Activated CD8-positive, alpha-beta memory T cell treated with anti-CD3 and anti-CD28 coated beads, Interleukin-2, amount 50 U/mL, for 4 hours (primary cell): ENCODE results near the gene IL36B.

ENCODE experiments used
- DNase-seq: peaks from one replicate; pipeline ENCODE4 v3.0.0-alpha.2; 2020

IL36B gene

DNA sequence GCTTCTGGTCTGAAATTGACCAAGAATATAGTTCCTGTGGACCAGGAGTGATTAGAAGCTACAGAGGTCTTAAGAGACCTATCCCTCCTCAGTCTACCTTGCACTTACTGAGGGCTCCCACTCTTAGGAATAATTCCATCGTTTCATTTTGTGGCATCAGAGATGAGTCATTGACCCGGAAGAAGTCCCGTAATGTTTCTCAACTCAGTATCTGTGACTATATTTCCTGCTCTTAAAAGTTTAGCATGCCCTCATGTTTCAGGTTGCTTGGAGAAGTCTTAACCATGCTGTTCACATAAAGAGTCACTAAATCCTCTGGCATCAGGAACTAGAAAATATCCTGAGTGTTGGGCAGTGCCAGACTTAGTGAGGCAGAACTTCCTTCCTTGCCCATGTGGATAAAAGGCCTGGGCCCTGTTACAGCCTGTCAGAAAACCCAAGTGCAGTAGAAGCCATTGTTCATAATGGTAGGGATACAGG is 47.6 kb downstream of the IL36B start, which contains the start of gene IL36A:
Gene IL36A, plus strand, starts transcription at position 430 of the 480 bp plus-strand sequence. CDS start 413 bp downstream, outside the sequence.
- DNase-seq, result no peak

DNA sequence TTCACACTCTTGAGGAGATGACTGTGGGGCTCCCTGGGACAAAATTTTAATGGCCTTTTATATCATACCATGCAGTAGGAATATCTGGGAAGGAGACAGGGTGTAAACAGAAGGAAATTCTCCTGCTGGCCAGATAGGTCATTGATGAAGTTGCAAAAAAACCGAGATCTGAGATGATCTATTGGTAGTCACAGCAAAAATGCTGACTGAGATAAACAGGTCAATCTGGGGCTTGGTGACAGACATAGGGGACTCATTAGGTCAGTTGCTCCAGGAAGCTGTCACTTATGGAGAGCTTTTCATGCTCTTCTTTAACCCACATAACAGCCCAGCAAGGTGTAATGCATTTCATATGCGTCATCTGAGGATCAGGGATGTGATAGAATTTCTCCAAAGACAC is 50.0 kb downstream of the IL36B start:
- DNase-seq, result no peak

DNA sequence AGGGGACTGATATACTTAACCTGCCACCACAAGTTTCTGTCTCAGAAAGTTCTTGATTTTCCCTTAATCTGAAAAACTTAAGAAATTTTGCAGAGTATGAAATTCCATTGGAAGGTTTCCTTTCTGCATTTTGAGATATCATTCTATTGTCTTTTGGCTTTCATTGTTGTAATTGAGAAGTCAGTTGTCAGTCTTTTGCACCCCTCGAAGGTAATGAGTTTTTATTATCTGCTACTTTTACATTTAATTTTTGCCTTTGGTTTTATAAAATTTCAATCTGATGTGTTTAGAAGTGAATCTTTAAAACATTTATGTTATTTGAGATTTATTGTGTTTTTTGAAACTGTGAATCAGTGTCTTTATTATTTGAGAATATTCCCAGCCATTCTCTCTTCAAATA is 52.2 kb downstream of the IL36B start:
- DNase-seq, result no peak

DNA sequence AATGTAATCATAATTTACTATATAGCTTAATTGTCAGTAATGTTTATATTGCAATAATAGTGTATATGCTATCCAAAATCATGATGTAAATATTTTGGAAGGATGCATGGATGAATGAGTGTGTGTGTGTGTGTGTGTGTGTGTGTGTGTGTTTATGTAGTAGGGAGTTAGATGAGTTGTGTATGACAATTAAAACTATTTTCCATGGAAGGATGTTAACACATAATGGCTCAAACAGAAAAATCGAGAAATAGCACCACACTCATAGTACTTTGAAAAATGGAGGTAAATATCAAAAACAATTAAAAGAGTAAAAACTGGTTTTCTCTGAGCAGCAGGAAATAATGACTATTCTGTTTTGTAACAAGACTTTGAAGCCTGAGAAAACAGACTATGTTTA is 55.5 kb downstream of the IL36B start:
- no peak for DNase-seq

DNA sequence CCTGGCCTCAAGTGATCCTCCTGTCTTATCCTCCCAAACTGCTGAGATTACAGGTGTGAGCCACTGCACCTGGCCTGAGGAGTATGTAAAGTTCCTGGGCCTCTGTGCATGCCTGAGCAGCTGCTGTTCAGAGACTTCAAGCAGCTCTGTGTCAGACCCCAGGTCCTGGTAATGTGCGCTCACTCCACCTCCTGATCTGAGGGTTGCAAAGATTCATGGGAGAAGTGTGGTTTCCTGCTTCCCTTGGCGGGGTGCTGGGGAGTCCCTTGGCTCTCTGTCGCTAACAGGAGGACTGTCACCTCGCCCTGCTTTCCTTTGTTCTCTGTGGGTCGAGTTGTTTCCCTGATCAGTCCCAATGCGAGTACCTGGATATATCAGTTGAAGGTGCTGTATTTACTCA is 56.0 kb downstream of the IL36B start:
- peak; percentile 59 for DNase-seq

DNA sequence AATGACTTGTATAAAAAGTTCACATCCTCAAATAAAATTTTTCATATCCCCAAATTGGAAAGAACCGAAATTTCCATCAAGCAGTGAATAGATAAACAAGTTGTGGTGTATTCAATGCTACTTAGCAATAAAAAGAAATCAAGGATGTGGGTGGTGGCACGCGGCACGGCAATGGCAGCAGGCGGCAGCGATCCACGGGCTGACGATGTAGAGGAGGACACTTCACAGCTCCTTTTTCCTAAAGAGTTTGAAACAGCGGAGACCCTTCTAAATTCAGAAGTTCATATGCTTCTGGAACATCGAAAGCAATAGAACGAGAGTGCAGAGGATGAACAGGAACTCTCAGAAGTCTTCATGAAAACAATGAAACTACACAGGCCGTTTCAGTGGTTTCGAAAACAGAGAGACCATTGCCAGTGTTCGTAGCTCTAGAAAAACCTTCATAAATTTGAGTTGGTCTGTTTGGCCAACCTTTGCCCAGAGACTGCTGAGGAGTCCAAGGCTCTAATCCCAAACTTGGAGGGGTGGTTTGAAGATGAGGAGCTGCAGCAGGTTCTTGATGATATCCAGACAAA is 57.2 kb downstream of the IL36B start:
- peak; percentile 21 for DNase-seq

DNA sequence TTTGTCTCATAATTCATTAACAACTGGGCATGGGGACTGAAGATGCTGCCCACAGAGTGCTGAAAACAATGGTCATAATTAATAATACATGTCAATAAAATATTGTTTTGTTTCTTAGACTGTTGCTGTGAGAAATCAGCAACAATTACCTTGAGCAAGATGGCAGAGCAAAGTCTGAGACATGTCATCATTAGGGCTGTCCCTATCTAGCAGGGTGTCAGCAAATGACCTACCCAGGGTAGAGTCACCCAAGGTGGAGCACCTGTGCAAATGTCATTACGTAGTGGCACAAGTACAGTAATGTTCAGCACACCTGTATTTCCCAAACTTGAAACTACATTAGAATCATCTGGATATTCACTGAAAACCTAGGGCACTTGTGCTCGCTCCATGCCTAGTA is 58.0 kb downstream of the IL36B start:
- no peak for DNase-seq

DNA sequence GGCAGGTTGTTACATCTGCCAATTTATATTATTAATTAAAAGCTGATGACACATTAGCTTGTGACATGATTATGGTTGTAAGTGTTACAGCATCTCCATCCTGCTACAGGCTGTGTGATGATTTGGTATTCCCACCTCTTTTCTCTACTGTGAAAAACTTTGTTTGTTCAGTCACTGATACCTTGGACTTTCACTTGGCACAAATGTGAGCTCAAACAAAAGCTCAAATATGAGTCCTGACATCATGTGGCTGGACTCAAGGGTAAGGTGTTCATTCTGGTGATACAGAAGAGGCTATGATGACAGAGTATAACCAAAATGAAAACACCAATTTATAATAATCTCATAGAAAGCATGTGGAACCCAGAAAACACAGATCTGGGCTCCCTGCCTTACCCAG is 58.8 kb downstream of the IL36B start:
- DNase-seq, result no peak

DNA sequence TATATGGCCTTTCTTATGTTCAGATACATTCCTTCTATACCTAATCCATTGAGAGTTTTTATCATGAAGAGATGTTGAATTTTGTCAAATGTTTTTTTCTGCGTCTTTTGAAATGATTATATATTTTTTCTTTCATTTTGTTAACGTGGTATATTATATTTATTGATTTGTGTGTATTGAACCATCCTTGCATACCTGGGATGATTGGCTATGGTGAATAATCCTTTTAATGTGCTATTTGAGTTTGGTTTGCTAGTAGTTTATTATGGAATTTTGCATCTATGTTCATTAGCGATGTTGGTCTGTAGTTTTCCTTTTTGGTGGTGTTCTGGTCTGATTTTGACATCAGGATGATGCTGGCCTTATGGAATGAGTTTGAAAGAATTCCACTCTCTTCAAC is 63.1 kb downstream of the IL36B start:
- no peak for DNase-seq

DNA sequence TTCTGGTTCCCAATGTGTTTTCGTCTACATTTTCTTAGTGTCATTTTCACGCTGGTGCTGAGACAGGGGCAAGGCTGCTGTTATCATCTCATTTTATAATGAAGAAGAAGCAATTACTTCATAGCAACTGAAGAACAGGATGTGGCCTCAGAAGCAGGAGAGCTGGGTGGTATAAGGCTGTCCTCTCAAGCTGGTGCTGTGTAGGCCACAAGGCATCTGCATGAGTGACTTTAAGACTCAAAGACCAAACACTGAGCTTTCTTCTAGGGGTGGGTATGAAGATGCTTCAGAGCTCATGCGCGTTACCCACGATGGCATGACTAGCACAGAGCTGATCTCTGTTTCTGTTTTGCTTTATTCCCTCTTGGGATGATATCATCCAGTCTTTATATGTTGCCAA is 67.6 kb downstream of the IL36B start:
- peak; percentile 26 for DNase-seq

DNA sequence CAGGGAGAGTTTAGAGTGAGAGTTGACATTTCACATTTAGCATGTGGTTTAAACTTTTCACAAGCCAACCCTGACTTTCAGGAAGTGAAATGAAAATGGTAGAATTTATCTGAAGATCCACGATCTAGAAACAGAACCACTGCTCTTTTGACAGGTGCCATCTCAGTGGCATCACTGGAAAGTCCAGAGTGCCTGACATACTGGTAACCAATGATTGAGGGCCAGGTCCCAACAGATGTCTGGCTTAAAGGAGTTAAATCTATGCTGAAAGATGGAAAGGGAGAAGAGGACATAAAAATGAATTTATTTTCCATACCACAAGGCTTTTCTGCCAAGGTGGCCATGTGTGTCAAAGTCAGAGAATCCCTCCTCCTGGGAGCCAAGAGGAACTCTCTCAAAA is 72.1 kb downstream of the IL36B start:
- no peak for DNase-seq

DNA sequence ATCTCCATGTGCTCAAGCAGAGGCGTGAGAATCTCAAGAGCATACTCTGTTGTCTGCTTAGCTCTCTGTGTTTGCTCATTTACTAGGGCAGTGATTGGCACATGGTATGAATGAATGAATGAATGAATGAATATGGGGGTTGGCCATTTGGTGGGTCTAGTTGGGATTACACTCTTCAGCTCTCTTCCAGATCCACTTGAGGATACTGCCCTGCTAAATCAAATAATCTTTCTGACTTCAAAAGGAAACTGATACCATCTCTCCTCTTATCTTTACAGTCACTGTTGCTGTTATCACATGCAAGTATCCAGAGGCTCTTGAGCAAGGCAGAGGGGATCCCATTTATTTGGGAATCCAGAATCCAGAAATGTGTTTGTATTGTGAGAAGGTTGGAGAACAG is 72.9 kb downstream of the IL36B start:
- no peak for DNase-seq

DNA sequence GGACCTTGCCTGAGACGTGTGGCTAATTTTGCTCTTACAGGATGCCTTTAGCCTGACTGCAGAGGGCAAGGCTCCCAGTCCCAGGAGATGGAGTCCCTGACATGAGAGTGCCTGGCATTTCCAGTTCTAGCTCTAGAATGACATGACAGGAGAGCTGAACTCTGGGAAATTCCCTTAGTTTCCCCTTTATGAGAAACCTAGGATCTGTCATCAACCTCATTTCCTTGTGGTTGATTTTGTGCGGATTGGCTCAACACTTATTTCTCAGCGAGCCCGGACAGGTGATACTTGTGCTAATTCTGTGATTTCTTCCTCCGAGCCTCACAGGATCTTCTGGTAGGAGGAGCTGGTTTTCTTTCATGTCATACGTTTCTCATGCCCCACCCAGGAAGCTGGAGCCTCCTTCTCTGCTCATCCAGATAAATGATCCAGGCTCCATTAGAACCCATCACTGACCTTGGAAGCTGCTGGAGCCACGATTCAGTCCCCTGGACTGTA is 75.1 kb downstream of the IL36B start, which contains the start of gene IL36G:
Gene IL36G, plus strand, starts transcription at position 448 of the 498 bp plus-strand sequence. CDS start 633 bp downstream, outside the sequence.
- no peak for DNase-seq
